ENCODE data around the gene SAPCD2.

Gene SAPCD2

DNA sequence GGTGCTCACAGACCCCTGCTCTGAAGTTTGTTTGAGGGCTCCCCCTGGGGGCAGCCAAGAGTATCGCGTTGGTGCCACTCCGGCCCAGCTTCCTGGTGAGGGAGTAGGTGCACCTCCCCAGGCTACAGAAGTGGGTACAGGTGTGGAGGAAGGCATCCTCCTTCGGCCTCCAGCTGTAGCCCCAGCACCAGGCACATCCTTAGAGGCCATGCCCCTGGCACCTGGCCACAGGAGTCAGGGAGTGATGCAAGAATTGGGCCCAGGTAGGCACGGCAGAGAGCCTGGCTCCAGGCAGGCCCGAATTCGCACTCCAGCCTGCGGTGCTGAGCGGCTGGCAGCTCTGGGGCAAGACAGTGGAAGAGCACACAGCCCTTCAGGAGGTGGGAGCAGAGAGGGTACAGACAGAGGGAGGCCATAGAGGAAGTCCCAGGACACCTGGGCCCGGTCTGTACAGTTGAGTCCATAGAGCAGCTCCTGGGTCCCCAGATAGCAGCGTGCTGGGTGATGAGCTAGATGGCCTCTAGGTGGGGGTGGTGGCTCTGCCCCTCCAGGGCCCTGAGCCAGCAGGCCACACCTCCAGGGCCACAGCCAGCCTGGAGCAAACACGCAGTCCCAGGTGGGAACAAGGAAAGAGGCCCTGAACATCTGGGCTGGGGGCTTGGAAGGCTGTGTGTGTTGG lies 2.4 kb downstream of the SAPCD2 start:
- Histone ChIP-seq H3K9me3 (ENCODE audit: control insufficient read depth, insufficient read depth, low read length) (no peaks in the 10 kb centered on the region), H3K79me2 (ENCODE audit: control insufficient read depth, low read length) (peaks cover 42% of the 10 kb centered on the region), H3K4me1 (ENCODE audit: control insufficient read depth, low read length) (peaks cover 33% of the 10 kb centered on the region), H3K36me3 (ENCODE audit: control insufficient read depth, low read length) (peaks cover 31% of the 10 kb centered on the region), H4K20me1 (ENCODE audit: control insufficient read depth, insufficient read depth, low read depth, low read length) (peaks cover 13% of the 10 kb centered on the region), H3K4me2 (ENCODE audit: low read length) (peak overlapping the region; percentile 79), H3F3A (ENCODE audit: control insufficient read depth, insufficient read depth) (peaks cover 2% of the 10 kb centered on the region; the same call in 1 of the 2 replicates), H3K27ac (ENCODE audit: low read depth, low read length) (peak overlapping the region; percentile 31; the same call in 1 of the 2 replicates), H3K4me3 (ENCODE audit: low read length) (peak overlapping the region; percentile 95), H3K9me2 (replicated peaks; ENCODE audit: control insufficient read depth, low read length) (no peaks in the 10 kb centered on the region), H3K27me3 (ENCODE audit: control insufficient read depth, low read length) (no peaks in the 10 kb centered on the region)
- TF ChIP-seq EZH2phosphoT487 (IDR thresholded peaks at IDR 0.05; ENCODE audit: borderline replicate concordance, low read length) (no peak), CTCF (IDR thresholded peaks at IDR 0.05; ENCODE audit: low read depth, low read length, poor library complexity, severe bottlenecking) (peak; percentile 78)

- Histone ChIP-seq H4K20me1 (ENCODE audit: control insufficient read depth, insufficient read depth, low read depth, low read length) (peaks cover 13% of the 10 kb centered on the region), H3K27me3 (ENCODE audit: control insufficient read depth, low read length) (no peaks in the 10 kb centered on the region), H3K4me2 (ENCODE audit: low read length) (no peak overlapping the region), H3K27ac (ENCODE audit: low read depth, low read length) (no peak overlapping the region), H3F3A (ENCODE audit: control insufficient read depth, insufficient read depth) (peaks cover 9% of the 10 kb centered on the region), H3K79me2 (ENCODE audit: control insufficient read depth, low read length) (peaks cover 42% of the 10 kb centered on the region), H3K9me3 (ENCODE audit: control insufficient read depth, insufficient read depth, low read length) (no peaks in the 10 kb centered on the region), H3K9me2 (replicated peaks; ENCODE audit: control insufficient read depth, low read length) (no peaks in the 10 kb centered on the region), H3K4me1 (ENCODE audit: control insufficient read depth, low read length) (peaks cover 30% of the 10 kb centered on the region), H3K36me3 (ENCODE audit: control insufficient read depth, low read length) (peaks cover 31% of the 10 kb centered on the region), H3K4me3 (ENCODE audit: low read length) (no peak overlapping the region)
- TF ChIP-seq CTCF (IDR thresholded peaks at IDR 0.05; ENCODE audit: low read depth, low read length, poor library complexity, severe bottlenecking) (no peak), EZH2phosphoT487 (IDR thresholded peaks at IDR 0.05; ENCODE audit: borderline replicate concordance, low read length) (no peak)
Observed at GRCh38 chr9:137066096-137066861, 4.1 kb downstream of the SAPCD2 start.

DNA sequence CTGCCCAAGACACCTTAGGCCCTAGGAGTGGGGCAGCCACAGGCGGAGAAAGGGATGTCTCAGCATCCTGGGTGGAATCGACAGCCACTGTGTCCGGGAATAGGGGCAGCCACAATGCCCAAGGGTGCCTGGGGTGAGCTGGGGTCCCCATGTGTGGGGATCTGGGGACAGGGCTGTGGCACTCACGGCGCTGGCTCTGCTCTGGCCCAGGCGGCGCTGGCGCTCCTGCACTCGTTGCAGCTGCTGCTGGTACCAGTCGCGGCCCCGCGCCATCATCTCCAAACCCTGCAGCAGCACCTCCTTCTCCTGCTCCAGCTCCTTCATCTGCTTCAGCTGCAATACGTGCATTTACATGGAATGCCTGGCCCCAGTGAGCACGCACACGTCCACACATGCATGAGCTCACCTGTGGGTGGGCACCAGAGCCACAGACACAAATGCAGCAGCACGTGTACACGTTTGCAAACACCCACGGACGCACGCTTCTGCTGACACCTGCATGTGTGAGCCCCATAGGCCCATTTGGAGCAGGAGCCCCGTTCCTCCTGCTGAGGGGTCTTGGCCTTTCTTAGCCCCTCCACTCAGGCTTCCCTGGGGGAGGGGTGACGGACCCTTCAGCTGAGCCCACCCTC lies 4.9 kb downstream of the SAPCD2 start:
- Histone ChIP-seq H3K27ac (ENCODE audit: low read depth, low read length) (no peak overlapping the region), H3K36me3 (ENCODE audit: control insufficient read depth, low read length) (peaks cover 31% of the 10 kb centered on the region), H3K79me2 (ENCODE audit: control insufficient read depth, low read length) (peaks cover 42% of the 10 kb centered on the region), H4K20me1 (ENCODE audit: control insufficient read depth, insufficient read depth, low read depth, low read length) (peaks cover 13% of the 10 kb centered on the region), H3K4me2 (ENCODE audit: low read length) (no peak overlapping the region), H3K4me1 (ENCODE audit: control insufficient read depth, low read length) (peaks cover 25% of the 10 kb centered on the region), H3K9me3 (ENCODE audit: control insufficient read depth, insufficient read depth, low read length) (no peaks in the 10 kb centered on the region), H3K4me3 (ENCODE audit: low read length) (no peak overlapping the region), H3K9me2 (replicated peaks; ENCODE audit: control insufficient read depth, low read length) (no peaks in the 10 kb centered on the region), H3K27me3 (ENCODE audit: control insufficient read depth, low read length) (no peaks in the 10 kb centered on the region), H3F3A (ENCODE audit: control insufficient read depth, insufficient read depth) (peaks cover 12% of the 10 kb centered on the region)
- TF ChIP-seq EZH2phosphoT487 (IDR thresholded peaks at IDR 0.05; ENCODE audit: borderline replicate concordance, low read length) (no peak), CTCF (IDR thresholded peaks at IDR 0.05; ENCODE audit: low read depth, low read length, poor library complexity, severe bottlenecking) (no peak)
